NCI-H774 (cell line): ENCODE measurements around the gene TSPAN33.
"Not testable (repeated sequence)": the region's sequence is repeated elsewhere in the genome, so short reads cannot be mapped to it uniquely, and the experiment has no call there.

Experiments
- DNase-seq: peaks from one replicate; lab custom pipeline; 2025; lab: John Stamatoyannopoulos, UW

The TSPAN33 gene

GRCh38 chr7:129209067-129209926 lies 64.8 kb downstream of the TSPAN33 start:
- no peak for DNase-seq

GRCh38 chr7:129210256-129210988 lies 65.9 kb downstream of the TSPAN33 start:
- peak; percentile 32 for DNase-seq

DNA sequence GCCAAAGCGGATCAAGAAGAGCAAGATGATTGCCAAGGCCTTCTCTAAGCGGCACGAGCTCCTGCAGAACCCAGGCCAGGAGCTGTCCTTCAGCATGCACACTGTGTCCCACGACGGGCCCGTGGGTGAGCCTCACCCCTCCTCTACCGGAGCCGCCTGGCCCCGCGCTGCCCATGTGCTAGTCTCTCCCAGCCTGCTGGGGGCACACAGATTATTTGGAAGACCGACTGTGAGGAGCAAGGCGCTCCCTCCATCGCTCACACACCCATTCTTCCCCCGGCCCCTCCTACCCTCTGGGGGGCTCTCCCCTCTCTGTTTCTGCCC lies 66.4 kb downstream of the TSPAN33 start:
- no peak for DNase-seq

DNA sequence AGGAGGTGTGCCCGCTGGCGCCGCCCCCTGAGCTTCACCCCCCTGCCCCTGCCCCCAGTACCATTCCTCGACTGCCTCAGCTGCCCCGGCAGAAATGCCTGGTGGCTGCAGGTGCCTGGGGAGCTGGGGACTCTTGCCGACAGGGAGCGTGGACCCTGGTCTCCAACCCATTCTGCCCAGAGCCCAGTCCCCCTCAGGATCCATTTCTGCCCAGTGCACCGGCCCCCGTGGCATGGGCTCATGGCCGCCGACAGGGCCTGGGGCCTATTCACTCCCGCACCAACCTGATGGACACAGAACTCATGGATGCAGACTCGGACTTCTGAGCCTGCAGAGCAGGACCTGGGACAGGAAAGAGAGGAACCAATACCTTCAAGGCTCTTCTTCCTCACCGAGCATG lies 67.6 kb downstream of the TSPAN33 start:
- DNase-seq = no peak

DNA sequence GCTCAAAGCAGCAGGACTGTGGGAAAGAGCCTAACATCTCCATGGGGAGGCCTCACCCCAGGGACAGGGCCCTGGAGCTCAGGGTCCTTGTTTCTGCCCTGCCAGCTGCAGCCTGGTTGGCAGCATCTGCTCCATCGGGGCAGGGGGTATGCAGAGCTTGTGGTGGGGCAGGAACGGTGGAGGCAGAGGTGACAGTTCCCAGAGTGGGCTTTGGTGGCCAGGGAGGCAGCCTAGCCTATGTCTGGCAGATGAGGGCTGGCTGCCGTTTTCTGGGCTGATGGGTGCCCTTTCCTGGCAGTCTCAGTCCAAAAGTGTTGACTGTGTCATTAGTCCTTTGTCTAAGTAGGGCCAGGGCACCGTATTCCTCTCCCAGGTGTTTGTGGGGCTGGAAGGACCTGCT lies 68.1 kb downstream of the TSPAN33 start:
- DNase-seq = no peak

GRCh38 chr7:129213828-129214227 lies 69.3 kb downstream of the TSPAN33 start:
- DNase-seq = no peak

- not testable (repeated sequence) for DNase-seq
Measured at GRCh38 chr7:129215691-129216090, 71.2 kb downstream of the TSPAN33 start.

GRCh38 chr7:129216101-129216715 lies 71.7 kb downstream of the TSPAN33 start:
- DNase-seq = not testable (repeated sequence)

DNA sequence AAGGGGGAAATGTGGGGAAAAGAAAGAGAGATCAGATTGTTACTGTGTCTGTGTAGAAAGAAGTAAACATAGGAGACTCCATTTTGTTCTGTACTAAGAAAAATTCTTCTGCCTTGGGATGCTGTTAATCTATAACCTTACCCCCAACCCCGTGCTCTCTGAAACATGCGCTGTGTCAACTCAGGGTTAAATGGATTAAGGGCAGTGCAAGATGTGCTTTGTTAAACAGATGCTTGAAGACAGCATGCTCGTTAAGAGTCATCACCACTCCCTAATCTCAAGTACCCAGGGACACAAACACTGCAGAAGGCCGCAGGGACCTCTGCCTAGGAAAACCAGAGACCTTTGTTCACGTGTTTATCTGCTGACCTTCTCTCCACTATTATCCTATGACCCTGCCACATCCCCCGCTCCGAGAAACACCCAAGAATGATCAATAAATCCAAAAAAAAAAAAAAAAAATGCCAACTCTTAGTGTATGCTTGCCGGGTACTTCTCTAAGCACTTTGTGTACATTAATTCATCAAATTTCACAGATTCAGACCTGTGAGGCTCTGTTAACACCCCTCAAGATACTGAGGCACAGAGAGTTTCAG lies 72.4 kb downstream of the TSPAN33 start:
- not testable (repeated sequence) for DNase-seq

DNA sequence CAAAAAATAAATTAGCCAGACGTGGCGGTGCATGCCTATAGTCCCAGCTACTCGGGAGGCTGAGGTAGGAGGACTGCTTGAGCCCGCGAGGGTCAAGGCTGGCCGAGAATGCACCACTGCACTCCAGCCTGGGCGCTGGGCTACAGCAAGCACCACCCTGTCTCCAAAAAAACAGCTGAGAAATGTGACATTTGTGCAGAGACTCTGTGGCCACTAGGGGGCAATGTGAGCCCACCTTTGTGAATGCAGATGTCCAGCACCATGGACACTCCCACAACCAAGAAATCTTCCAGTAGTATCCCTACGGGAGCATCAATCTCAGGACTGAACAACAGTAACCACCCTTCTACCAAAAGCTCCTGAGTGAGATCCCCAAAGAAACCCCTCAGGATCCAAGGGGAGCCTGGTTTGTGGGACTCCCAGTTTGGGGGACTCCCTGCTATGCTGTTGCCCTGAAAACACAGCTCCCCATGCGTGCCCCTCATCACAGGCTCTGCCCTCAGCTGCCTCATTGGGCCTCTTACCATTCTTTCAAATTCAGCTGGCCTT lies 74.1 kb downstream of the TSPAN33 start:
- DNase-seq = peak; percentile 62

DNA sequence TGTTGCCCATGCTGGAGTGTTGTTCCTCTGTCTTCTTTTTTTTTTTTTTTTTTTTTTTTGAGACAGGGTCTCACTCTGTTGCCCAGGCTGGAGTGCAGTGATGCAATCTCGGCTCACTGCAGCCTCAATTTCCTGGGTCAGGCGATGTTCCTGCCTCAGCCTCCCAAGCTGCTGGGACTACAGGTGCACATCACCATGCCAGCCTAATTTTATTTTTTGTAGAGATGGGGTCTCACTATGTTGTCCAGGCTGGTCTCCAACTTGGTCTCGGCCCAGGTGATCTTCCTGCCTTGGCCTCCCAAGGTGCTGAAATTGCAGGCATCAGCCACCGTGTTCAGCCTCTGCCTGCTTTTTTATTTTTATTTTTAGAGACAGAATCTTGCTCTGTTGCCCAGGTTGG lies 74.7 kb downstream of the TSPAN33 start:
- DNase-seq = not testable (repeated sequence)
